ENCODE measurements around the gene HLA-A. TPM values are rescaled to one million over a fixed set of nuclear protein-coding genes. Genes with fewer than 3 reads are reported as not detected.

HLA-A gene
- total RNA-seq, 3 donors from 2014 or later (not counting 1 experiment from before 2014, with no cell fraction given) = 2,088 to 2,855 (median 2,731) TPM

DNA sequence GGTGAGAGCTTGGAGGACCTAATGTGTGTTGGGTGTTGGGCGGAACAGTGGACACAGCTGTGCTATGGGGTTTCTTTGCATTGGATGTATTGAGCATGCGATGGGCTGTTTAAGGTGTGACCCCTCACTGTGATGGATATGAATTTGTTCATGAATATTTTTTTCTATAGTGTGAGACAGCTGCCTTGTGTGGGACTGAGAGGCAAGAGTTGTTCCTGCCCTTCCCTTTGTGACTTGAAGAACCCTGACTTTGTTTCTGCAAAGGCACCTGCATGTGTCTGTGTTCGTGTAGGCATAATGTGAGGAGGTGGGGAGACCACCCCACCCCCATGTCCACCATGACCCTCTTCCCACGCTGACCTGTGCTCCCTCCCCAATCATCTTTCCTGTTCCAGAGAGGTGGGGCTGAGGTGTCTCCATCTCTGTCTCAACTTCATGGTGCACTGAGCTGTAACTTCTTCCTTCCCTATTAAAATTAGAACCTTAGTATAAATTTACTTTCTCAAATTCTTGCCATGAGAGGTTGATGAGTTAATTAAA is 3.0 kb downstream of the HLA-A start:
- DNase-seq (peak in 1 of 2 donors; percentile 59), ATAC-seq (peak in 1 of 3 donors; percentile 6)
- Mint-ChIP-seq H3K4me3 (peak overlapping the region; percentile 99), H3K9me3 (no peaks in the 10 kb centered on the region), H3K4me1 (peaks cover 91 to 92% of the 10 kb centered on the region in 2 donors), H3K36me3 (peaks cover 34% of the 10 kb centered on the region), H3K27ac (peak overlapping the region; percentile 89 to 100), H3K27me3 (ENCODE audit: low read depth in 2 of 2) (peaks cover 0 to 2% of the 10 kb centered on the region in 2 donors)
- Histone ChIP-seq H3K4me1 (ENCODE audit: control insufficient read depth, insufficient read depth, low read length) (peaks cover 41% of the 10 kb centered on the region), H3K27ac (ENCODE audit: low read length) (no peak overlapping the region), H3K27me3 (ENCODE audit: control insufficient read depth, insufficient read depth, low read length) (no peaks in the 10 kb centered on the region), H3K9me3 (ENCODE audit: control insufficient read depth, insufficient read depth, low read length) (no peaks in the 10 kb centered on the region), H3K4me3 (ENCODE audit: low read length) (peak overlapping the region; percentile 57), H3K36me3 (ENCODE audit: control insufficient read depth, insufficient read depth, low read length) (peaks cover 46% of the 10 kb centered on the region)
- WGBS (ENCODE audit: insufficient coverage) = 46% methylated on average over 3 of the region's 4 CpGs
- intact Hi-C loops (cut with micrococcal nuclease) = loop anchor here (10.0 kb wide), 1 partner anchor 221 kb away; the partner anchor contains the start of gene HLA-F
- TF ChIP-seq, protein P1, sequence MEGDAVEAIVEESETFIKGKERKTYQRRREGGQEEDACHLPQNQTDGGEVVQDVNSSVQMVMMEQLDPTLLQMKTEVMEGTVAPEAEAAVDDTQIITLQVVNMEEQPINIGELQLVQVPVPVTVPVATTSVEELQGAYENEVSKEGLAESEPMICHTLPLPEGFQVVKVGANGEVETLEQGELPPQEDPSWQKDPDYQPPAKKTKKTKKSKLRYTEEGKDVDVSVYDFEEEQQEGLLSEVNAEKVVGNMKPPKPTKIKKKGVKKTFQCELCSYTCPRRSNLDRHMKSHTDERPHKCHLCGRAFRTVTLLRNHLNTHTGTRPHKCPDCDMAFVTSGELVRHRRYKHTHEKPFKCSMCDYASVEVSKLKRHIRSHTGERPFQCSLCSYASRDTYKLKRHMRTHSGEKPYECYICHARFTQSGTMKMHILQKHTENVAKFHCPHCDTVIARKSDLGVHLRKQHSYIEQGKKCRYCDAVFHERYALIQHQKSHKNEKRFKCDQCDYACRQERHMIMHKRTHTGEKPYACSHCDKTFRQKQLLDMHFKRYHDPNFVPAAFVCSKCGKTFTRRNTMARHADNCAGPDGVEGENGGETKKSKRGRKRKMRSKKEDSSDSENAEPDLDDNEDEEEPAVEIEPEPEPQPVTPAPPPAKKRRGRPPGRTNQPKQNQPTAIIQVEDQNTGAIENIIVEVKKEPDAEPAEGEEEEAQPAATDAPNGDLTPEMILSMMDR (IDR thresholded peaks at IDR 0.05) = no peak

DNA sequence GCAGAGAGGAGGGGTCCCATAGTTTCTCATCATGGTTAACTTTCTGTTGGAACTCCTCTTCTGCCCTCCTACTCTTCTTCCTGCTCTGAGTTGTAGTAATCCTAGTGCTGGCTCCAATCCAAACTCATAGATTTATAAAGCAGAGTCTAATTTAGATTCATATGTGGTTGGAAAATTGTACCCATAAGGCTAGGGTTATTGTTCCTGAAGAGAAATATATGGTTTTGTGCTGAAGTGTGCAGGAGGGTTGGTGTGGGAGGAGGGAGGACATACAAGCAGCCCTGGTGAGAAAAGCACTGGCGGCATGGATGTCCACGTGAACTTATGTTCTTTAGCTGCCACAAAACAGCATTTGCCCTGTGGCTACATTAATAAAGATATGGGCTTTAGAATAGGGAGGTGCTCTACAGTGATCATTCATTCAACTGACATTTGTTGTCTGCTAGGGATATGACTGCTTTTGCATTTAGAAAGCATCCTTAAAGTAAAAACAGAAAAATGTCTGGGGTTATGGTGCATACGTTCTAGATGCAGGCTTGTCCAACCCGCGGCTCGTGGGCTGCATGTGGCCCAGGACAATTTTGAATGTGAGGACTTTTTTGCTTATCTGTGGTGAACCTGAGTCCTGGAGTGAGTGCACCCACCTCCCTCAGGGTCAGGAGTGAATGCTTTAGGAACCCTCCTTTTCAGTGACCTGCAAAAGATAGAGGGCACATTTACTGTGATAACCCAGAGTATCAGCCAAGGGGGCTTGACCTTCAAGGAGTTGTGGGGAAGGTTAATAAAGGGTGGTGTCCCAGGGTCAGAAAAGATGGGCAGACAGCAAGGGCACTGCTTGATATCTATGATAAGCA is 4.1 kb downstream of the HLA-A start:
- WGBS (ENCODE audit: insufficient coverage) = 48% methylated on average over 6 of the region's 6 CpGs
- intact Hi-C loops (cut with micrococcal nuclease) = loop anchor here (10.0 kb wide), 1 partner anchor 222 kb away; the partner anchor contains the start of gene HLA-F
- Histone ChIP-seq H3K27ac (ENCODE audit: low read length) (no peak overlapping the region), H3K27me3 (ENCODE audit: control insufficient read depth, insufficient read depth, low read length) (no peaks in the 10 kb centered on the region), H3K4me1 (ENCODE audit: control insufficient read depth, insufficient read depth, low read length) (peaks cover 38% of the 10 kb centered on the region), H3K4me3 (ENCODE audit: low read length) (no peak overlapping the region), H3K36me3 (ENCODE audit: control insufficient read depth, insufficient read depth, low read length) (peaks cover 46% of the 10 kb centered on the region), H3K9me3 (ENCODE audit: control insufficient read depth, insufficient read depth, low read length) (no peaks in the 10 kb centered on the region)
- TF ChIP-seq, protein P1 (IDR thresholded peaks at IDR 0.05) = no peak
- Mint-ChIP-seq H3K36me3 (peaks cover 34% of the 10 kb centered on the region), H3K27me3 (ENCODE audit: low read depth in 2 of 2) (peaks cover 0 to 2% of the 10 kb centered on the region in 2 donors), H3K27ac (peak overlapping the region; percentile 89 to 100), H3K4me1 (peaks cover 90 to 91% of the 10 kb centered on the region in 2 donors), H3K4me3 (peak overlapping the region; percentile 99), H3K9me3 (no peaks in the 10 kb centered on the region)
- peak in 1 of 2 donors; percentile 64 for DNase-seq
- ATAC-seq = no peak

DNA sequence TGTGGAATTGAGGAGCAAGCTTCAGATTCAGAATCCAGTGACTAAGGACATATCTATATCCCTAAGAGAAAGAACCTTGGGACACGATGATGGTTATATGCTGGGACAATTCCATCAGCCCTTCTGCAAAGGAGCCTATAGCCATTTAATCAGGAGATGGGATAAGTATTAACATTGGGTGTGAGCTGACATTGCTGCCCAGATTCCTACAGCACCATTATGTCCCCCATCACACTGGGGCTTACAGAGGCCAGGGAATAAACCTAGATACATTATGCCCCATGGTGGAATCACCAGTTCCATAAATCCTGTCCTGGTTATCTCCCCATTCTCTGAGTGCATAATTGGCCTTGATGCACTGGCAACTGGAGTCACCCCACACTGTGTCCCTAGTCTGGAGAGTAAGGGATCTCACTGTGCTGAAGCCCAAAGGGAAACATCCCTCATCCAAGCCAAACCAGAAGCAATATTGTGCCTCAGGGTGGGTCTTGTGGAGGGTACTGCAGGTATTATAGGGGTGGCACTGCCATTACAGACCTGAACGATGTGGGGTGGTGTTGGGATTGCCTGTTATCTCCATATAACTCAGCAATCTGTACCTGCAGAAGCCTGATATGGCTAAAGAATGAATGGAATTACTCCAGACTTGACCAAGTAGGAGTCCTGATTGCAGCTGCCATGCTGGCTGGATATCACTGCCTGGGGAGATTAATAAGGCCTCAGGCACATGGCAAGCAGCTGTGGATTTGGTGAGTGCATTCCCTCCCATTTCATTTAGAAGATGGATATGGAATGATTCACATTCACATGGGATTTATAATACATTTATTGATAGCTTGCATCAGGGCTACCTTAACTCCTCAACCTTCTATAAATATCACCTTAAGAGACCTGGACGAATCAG is 5.0 kb downstream of the HLA-A start:
- peaks cover 46% of the 10 kb centered on the region for H3K36me3 ChIP-seq (ENCODE audit: control insufficient read depth, insufficient read depth, low read length)
- 80% methylated on average over 3 of the region's 3 CpGs for WGBS (ENCODE audit: insufficient coverage)
- H3K27ac Mint-ChIP-seq = peak overlapping the region; percentile 89 to 100
- H3K9me3 Mint-ChIP-seq = no peaks in the 10 kb centered on the region
- intact Hi-C loops (cut with micrococcal nuclease) = loop anchor here (10.0 kb wide), 1 partner anchor 223 kb away; the partner anchor contains the start of gene HLA-F
- H3K4me3 ChIP-seq (ENCODE audit: low read length) = no peak overlapping the region
- TF ChIP-seq, protein P1 (IDR thresholded peaks at IDR 0.05) = no peak
- H3K27me3 ChIP-seq (ENCODE audit: control insufficient read depth, insufficient read depth, low read length) = no peaks in the 10 kb centered on the region
- H3K9me3 ChIP-seq (ENCODE audit: control insufficient read depth, insufficient read depth, low read length) = no peaks in the 10 kb centered on the region
- H3K27me3 Mint-ChIP-seq (ENCODE audit: low read depth in 2 of 2) = peaks cover 0 to 1% of the 10 kb centered on the region in 2 donors
- ATAC-seq = no peak
- H3K4me3 Mint-ChIP-seq = peak overlapping the region; percentile 99
- H3K4me1 ChIP-seq (ENCODE audit: control insufficient read depth, insufficient read depth, low read length) = peaks cover 38% of the 10 kb centered on the region
- peaks cover 34% of the 10 kb centered on the region for H3K36me3 Mint-ChIP-seq
- no peak overlapping the region for H3K27ac ChIP-seq (ENCODE audit: low read length)
- H3K4me1 Mint-ChIP-seq = peaks cover 81 to 82% of the 10 kb centered on the region in 2 donors
- peak in 1 of 2 donors; percentile 48 for DNase-seq
